ENCODE results near the gene NEDD4L. TPM values are rescaled to one million over a fixed set of nuclear protein-coding genes. Genes with fewer than 3 reads are reported as not detected.
"Not testable (repeated sequence)": the region's sequence is repeated elsewhere in the genome, so short reads cannot be mapped to it uniquely, and the experiment has no call there.

NEDD4L gene
- total RNA-seq (ENCODE audit: insufficient read depth, low replicate concordance), result 60.2 TPM

GRCh38 chr18:58043491-58044369 is at the start of gene NEDD4L:
Gene NEDD4L (plus strand): TSS chr18:58044226. CDS start chr18:58044661, 435 bp downstream.
- peak; percentile 87 for DNase-seq (ENCODE audit: low spot score)

- no peak for DNase-seq (ENCODE audit: low spot score)
Observed at GRCh38 chr18:57995331-57995730, 48.7 kb upstream of the NEDD4L start.

DNA sequence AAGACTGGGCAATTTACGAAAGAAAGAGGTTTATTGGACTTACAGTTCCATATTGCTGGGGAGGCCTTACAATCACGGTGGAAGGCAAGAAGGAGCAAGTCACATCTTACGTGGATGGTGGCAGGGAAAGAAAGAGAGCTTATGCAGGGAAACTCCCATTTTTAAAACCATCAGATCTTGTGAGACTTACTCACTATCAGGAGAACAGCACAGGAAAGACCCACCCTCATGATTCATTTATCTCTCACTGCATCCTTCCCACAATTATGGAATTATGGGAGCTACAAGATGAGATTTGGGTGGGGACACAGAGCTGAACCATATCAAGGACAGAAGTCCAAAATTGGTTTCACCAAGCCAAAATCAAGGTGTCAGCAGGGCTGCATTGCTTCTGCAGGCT is 47.1 kb upstream of the NEDD4L start:
- not testable (repeated sequence) for DNase-seq (ENCODE audit: low spot score)

- DNase-seq (ENCODE audit: low spot score), result no peak
Observed at GRCh38 chr18:57997820-57998219, 46.2 kb upstream of the NEDD4L start.

- no peak for DNase-seq (ENCODE audit: low spot score)
Observed at GRCh38 chr18:57998461-57998860, 45.6 kb upstream of the NEDD4L start.

GRCh38 chr18:58004317-58004716 is 39.7 kb upstream of the NEDD4L start:
- no peak for DNase-seq (ENCODE audit: low spot score)

DNA sequence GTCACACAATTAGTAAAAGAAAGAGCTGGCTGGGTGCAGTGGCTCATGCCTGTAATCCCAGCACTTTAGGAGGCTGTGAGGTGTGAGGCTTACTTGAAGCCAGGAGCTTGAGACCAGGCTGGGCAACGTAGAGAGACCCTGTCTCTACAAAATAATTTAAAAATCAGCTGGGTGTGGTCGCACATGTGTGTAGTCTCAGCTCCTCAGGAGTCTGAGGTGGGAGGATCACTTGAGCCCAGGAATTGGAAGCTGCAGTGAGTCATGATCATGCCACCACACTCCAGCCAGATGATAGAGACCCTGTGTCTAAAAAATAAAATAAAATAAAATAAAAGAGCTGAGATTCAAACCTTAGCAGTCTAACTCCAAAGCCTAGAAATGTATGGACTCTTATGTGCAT is 39.0 kb upstream of the NEDD4L start:
- no peak for DNase-seq (ENCODE audit: low spot score)

GRCh38 chr18:58005885-58006523 is 38.0 kb upstream of the NEDD4L start:
- no peak for DNase-seq (ENCODE audit: low spot score)

DNA sequence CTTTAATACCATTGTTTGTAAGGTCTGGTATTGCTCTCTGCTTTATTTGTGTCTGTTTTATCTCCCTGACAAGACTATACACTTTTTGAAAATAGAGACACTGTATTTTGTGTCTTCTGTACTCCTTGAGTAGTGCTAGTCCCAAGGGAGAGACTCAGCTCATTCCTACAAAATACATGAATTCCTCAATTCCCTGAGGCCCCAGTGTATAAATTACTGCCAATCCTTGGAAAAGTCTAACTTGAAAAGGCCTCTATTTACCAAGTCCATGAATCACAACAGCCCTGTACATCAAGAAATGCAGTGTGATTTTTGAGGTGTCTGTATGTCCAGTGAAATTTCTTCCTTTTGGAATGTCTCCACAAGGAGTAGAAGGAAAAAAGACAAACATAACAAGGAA is 34.9 kb upstream of the NEDD4L start:
- DNase-seq (ENCODE audit: low spot score), result no peak

- DNase-seq (ENCODE audit: low spot score), result no peak
Observed at GRCh38 chr18:58010265-58010664, 33.8 kb upstream of the NEDD4L start.

DNA sequence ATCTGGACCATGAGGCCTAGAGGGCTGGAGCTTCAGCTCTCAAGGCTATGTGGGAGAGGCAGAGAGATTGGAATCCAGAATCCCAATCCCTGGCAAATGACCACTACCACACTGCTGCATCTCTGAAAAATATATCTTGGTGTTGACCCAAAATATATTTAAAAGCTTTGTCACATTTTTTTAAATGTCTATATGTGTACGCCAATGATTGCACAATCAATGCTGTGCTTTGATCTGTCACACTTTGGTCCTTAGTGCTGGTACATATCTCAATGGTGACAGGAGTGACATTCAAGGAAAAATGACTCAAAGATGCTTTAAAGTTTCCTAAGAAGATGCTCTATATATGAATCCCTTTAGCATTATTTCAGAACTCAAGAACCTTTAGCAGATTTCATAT is 31.7 kb upstream of the NEDD4L start:
- DNase-seq (ENCODE audit: low spot score), result no peak

- no peak for DNase-seq (ENCODE audit: low spot score)
Observed at GRCh38 chr18:58013241-58014211, 30.5 kb upstream of the NEDD4L start.

GRCh38 chr18:58015065-58015780 is 28.8 kb upstream of the NEDD4L start:
- no peak for DNase-seq (ENCODE audit: low spot score)

GRCh38 chr18:58017267-58017666 is 26.8 kb upstream of the NEDD4L start:
- no peak for DNase-seq (ENCODE audit: low spot score)

DNA sequence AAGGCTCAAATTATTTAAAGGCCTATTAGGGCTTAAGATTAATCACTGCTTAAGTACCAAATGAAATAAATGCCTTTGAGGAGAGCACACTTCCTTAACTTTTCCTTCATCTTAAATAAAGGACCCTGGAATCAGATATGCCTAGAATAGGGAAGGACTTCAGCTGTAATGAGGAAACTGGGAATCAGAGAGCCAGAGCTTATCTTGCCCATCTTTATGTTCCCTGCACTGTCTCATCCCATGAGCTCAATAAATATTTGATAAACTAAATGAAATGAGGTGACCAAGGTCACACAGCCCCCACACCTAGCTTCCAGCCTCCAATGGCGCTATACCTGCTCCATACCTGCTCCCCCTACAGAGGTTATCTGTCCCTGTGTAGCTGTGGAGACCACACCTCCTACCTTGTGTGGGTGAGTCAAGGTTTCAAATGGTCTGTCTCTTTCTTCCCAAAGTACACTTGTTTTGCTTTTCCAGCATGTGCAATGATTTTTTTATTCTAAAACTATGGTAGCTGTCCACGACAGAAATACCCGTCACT is 23.4 kb upstream of the NEDD4L start:
- no peak for DNase-seq (ENCODE audit: low spot score)

DNA sequence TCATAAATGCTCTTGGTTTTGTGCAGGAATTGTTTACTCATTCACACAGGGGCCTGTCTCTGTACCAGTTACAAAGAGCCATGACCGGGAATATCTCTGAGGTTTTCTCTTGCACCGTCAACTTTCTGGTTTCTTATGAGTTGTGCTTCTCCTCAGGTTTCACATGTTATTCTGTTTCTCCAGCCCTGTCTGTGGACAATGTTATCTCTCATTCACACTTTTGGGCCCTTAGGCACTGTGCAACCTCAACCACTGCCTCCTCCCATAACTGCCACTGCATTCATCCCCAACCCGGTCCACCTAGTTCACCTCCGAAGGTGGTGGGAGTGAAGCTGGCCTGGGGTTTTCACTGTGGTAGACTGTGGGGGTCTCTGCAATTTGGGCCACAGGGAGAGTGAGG is 22.5 kb upstream of the NEDD4L start:
- no peak for DNase-seq (ENCODE audit: low spot score)

- no peak for DNase-seq (ENCODE audit: low spot score)
Observed at GRCh38 chr18:58023108-58023507, 20.9 kb upstream of the NEDD4L start.

DNA sequence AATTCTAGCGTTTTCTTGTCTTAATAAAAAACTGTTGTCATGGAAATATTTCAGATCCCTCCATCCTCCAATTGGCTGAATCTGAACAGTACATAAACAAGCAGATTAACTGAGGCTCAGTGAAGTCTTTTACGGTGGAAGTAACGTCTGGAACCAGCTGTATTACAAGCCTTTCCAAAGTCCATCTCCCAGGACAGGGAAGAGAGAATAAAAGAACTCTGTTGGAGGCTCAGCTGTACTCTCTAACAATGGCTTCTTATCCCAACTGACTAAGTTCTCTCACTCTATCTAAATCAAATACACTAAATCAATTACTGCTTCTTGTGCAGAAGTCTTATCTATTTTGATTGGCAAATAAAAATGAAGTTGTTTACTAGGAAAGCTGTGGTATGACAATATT is 19.9 kb upstream of the NEDD4L start:
- DNase-seq (ENCODE audit: low spot score), result peak; percentile 56

- no peak for DNase-seq (ENCODE audit: low spot score)
Observed at GRCh38 chr18:58025205-58025604, 18.8 kb upstream of the NEDD4L start.

GRCh38 chr18:58025733-58026132 is 18.3 kb upstream of the NEDD4L start:
- no peak for DNase-seq (ENCODE audit: low spot score)

- no peak for DNase-seq (ENCODE audit: low spot score)
Observed at GRCh38 chr18:58026395-58026794, 17.6 kb upstream of the NEDD4L start.

Measured in umbilical cord (tissue), 2 donors.